Measurements from ENCODE around the gene STXBP5.

GRCh38 chr6:147434516-147434915 lies 230.3 kb downstream of the STXBP5 start:
- TF ChIP-seq CTCF (IDR thresholded peaks at IDR 0.05) (no peak), POLR2A (IDR thresholded peaks at IDR 0.05) (no peak)

Data from upper lobe of left lung (tissue), 4 donors.